AG10803 (cell line): Measurements from ENCODE around the gene FAM193B.
"Not testable (repeated sequence)": the region's sequence is repeated elsewhere in the genome, so short reads cannot be mapped to it uniquely, and the experiment has no call there.

Experiments used
- DNase-seq: peaks from one replicate; pipeline ENCODE4 v3.0.0; 2010; ENCODE audit warnings: low read depth
- H3K4me3 ChIP-seq: 2 replicates; pipeline ENCODE4 v1.5.1; 2011; ENCODE audit warnings: mild to moderate bottlenecking, low read length, control low read depth
- CTCF ChIP-seq: conservative IDR thresholded peaks from 2 replicates; pipeline ENCODE4 v1.5.1; 2011; ENCODE audit warnings: mild to moderate bottlenecking, low read length, control low read depth, inconsistent platforms

FAM193B gene

GRCh38 chr5:177537389-177538361, 16.7 kb downstream of the FAM193B start:
- peak; percentile 95 for DNase-seq
- TF ChIP-seq CTCF, result no peak

DNA sequence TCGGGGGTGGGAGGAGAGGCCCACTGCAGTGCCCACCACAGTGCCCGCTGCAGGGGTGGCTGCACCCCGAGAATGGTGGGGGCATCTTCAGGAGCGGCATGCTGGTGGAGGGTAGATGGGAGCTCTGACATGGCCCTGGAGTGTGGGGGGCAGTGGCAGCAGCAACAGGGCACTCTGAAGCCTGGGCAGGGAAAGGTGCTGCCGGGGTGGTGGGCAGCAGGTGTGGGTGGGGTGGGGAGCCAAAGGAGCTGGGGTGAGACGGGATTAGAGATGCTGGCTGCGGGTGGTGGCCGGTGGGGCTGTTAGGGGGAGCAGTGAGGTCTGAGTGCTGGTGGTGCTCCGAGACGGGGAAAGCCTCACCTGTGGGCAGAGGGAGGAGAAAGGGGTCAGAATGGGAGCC, 18.0 kb downstream of the FAM193B start:
- no peak for TF ChIP-seq CTCF
- no peak for DNase-seq
- H3K4me3 ChIP-seq, result no peak overlapping the region

More at GRCh38 chr5:177537389-177538361, 16.7 kb downstream of the FAM193B start:
- peak overlapping the region; percentile 8 for H3K4me3 ChIP-seq

- TF ChIP-seq CTCF, result no peak
- H3K4me3 ChIP-seq, result no peak overlapping the region
- DNase-seq, result no peak
Observed at GRCh38 chr5:177535125-177535524, 19.2 kb downstream of the FAM193B start.

DNA sequence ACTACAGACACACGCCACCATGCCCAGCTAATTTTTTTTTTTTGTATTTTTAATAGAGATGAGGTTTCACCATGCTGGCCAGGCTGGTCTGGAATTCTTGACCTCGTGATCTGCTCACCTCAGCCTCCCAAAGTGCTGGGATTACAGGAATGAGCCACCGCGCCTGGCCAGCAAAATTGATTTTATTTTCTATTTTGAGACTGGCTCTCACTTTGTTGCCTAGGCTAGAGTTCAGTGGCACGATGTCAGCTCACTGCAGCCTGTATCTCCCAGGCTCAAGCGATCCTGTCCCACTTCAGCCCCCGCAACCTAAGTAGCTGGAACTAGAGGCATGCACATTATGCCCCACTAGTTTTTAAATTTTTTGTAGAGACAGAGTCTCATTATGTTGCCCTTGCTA, 19.9 kb downstream of the FAM193B start:
- H3K4me3 ChIP-seq, DNase-seq: not testable (repeated sequence)

DNA sequence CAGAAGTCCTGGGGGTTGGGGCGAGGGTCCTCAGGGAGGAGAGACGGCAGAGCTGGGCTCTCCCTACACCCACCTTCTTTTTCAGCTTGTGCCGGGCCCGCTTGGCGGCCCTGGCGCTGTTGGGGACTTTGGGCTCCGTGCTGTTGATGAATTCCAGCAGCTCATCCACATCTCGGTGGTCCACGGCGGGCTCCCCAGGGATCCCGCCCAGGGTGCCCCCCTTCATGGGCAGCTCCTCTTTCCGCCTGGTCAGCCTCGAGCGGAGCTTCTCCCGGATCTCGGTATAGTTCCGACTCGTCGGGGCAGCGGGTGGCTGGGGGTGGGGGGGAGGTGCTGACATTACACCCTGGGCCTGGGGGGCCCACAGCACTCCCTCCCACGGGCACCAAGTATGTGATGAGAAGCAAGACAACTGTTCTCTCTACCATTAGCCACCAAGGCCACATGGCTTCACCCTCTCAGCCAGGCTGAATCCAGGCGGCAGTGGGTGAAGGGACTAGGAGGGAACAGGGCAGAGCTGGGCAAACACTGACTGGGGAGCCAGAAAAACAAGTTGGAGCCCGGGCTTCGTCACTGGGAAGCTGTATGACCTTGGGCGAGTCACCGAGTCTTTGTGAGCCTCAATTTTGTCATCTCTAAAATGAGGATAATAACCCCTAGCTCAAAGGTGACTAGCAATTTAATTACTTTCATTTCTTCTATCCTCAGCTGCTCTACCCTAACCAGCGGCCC, 23.0 kb downstream of the FAM193B start:
- DNase-seq, result no peak
- no peak for TF ChIP-seq CTCF
- H3K4me3 ChIP-seq, result no peak overlapping the region

DNA sequence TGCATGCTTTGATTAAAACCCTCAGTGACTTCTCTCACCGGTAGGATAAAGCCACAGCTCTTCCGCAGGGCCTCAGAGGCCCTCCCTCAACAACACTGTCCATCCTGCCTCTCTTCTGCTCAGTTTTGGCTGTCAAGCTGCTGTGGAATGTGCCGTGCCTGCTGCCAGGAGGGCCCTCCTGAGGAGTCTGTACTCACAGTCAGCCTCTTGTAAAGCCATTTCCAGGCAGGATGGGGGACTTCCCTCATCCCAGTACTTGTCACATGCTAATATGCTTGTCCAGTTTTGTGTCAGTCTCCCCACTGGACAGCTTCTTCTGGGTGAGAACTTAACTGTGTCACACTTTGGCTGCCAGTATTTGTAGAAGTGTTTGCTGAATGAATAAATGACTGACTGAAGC, 23.7 kb downstream of the FAM193B start:
- no peak overlapping the region for H3K4me3 ChIP-seq
- no peak for DNase-seq
- TF ChIP-seq CTCF, result no peak

- no peak overlapping the region for H3K4me3 ChIP-seq
- no peak for TF ChIP-seq CTCF
- DNase-seq, result no peak
Observed at GRCh38 chr5:177529247-177530203, 24.8 kb downstream of the FAM193B start.
